Keratinocyte (primary cell): ENCODE results near the gene TTC33. TPM values are rescaled to one million over a fixed set of nuclear protein-coding genes. Genes with fewer than 3 reads are reported as not detected.

Source experiments
- DNase-seq: peaks from one replicate; pipeline ENCODE4 v3.0.0-alpha.2; 2011; ENCODE audit warnings: low read depth, missing footprints, low spot score
- FAIRE-seq: peaks from 2 replicates; lab custom pipeline; 2011; peaks lifted over from hg19 to GRCh38; lab: Jason Lieb, UNC
- H2AFZ ChIP-seq: 2 replicates; pipeline ENCODE4 v1.6.0; 2012; ENCODE audit warnings: low read length, control low read depth, inconsistent platforms; ENCODE audit not compliant: control insufficient read depth
- H3K27ac ChIP-seq: 2 replicates; pipeline ENCODE4 v1.5.1; 2011; ENCODE audit warnings: low read length; ENCODE audit not compliant: control insufficient read depth, insufficient read depth
- H3K27me3 ChIP-seq: 3 replicates; pipeline ENCODE4 v1.6.0; 2011; ENCODE audit warnings: low read length; ENCODE audit not compliant: control insufficient read depth, insufficient read depth; ENCODE audit errors: extremely low read depth
- H3K36me3 ChIP-seq, 2 experiments: 2 replicates in 1 of 2; 3 replicates in 1 of 2; pipeline ENCODE4 v1.5.1; 2011; ENCODE audit warnings: low read length in 2 of 2, mild to moderate bottlenecking in 1 of 2; ENCODE audit not compliant: control insufficient read depth in 2 of 2, insufficient read depth in 2 of 2; ENCODE audit errors: extremely low read depth in 1 of 2
- H3K4me1 ChIP-seq: 3 replicates; pipeline ENCODE4 v1.5.1; 2011; ENCODE audit warnings: low read length; ENCODE audit not compliant: control insufficient read depth, insufficient read depth; ENCODE audit errors: extremely low read depth
- H3K4me2 ChIP-seq: 3 replicates; pipeline ENCODE4 v1.6.0; 2011; ENCODE audit warnings: low read depth, low read length; ENCODE audit not compliant: control insufficient read depth, insufficient read depth; ENCODE audit errors: extremely low read depth
- H3K4me3 ChIP-seq, 3 experiments: fragments of 200-600 bp in 1 of 3; sonication (generic) in 1 of 3; 2 replicates in 2 of 3; 3 replicates in 1 of 3; pipeline ENCODE4 v1.5.1; 2011 to 2016; ENCODE audit warnings: low read length in 3 of 3, mild to moderate bottlenecking in 3 of 3, control low read depth in 2 of 3, inconsistent platforms in 1 of 3, low read depth in 1 of 3, mixed read lengths in 1 of 3, mixed run types in 1 of 3, moderate library complexity in 1 of 3; ENCODE audit not compliant: control insufficient read depth in 2 of 3, insufficient read depth in 2 of 3; ENCODE audit errors: extremely low read depth in 1 of 3
- H3K79me2 ChIP-seq: 2 replicates; pipeline ENCODE4 v1.6.0; 2012; ENCODE audit warnings: low read length; ENCODE audit not compliant: control insufficient read depth, insufficient read depth
- H3K9ac ChIP-seq: 3 replicates; pipeline ENCODE4 v1.6.0; 2011; ENCODE audit warnings: low read length; ENCODE audit not compliant: control insufficient read depth, insufficient read depth; ENCODE audit errors: extremely low read depth
- H3K9me1 ChIP-seq: 3 replicates; pipeline ENCODE4 v1.6.0; 2011; ENCODE audit warnings: low read length; ENCODE audit not compliant: control insufficient read depth, insufficient read depth; ENCODE audit errors: extremely low read depth
- H3K9me3 ChIP-seq: 2 replicates; pipeline ENCODE4 v1.5.1; 2012; ENCODE audit warnings: low read depth, low read length; ENCODE audit not compliant: control insufficient read depth
- H4K20me1 ChIP-seq: 3 replicates; pipeline ENCODE4 v1.6.0; 2011; ENCODE audit warnings: low read length; ENCODE audit not compliant: control insufficient read depth, insufficient read depth; ENCODE audit errors: extremely low read depth
- CTCF ChIP-seq, 3 experiments: IDR thresholded peaks in 1 of 3; conservative IDR thresholded peaks in 1 of 3; optimal IDR thresholded peaks in 1 of 3; 2 replicates in 2 of 3; 3 replicates in 1 of 3; pipeline versions ENCODE3 to v1.5.1; 2011; ENCODE audit warnings: low read length in 3 of 3, mild to moderate bottlenecking in 3 of 3, moderate library complexity in 2 of 3, control low read depth in 1 of 3, inconsistent platforms in 1 of 3; ENCODE audit not compliant: insufficient read depth in 2 of 3; ENCODE audit errors: extremely low read depth in 1 of 3
- EZH2 ChIP-seq: IDR thresholded peaks from one replicate; pipeline ENCODE4 v1.6.1; 2012; ENCODE audit warnings: inconsistent platforms, mild to moderate bottlenecking, low read length, moderate library complexity
- dilution Hi-C: fragments of 300-500 bp; cut with MboI; formaldehyde crosslinking; loops from one replicate; pipeline ENCODE4 v1.7.0; 2020; ENCODE audit warnings: low sequenced_read_pairs; ENCODE audit not compliant: extremely low pct_ligation_motif_present
- polyA plus RNA-seq, 5 experiments: library from polyadenylated mRNA; depleted of rRNA in 3 of 5; stranded (reverse) in 3 of 5; stranded (forward) in 1 of 5; unstranded in 1 of 5; fragments of >200 nt; gene quantifications; 1 replicate in 1 of 5; 2 replicates in 3 of 5; 3 replicates in 1 of 5; pipeline versions ENCODE4 v1.2.1 to v1.2.3, GENCODE V29; 2011 to 2012; ENCODE audit warnings: missing spikeins in 2 of 5, low read depth in 1 of 5, low replicate concordance in 1 of 5

TTC33 gene
- polyA plus RNA-seq, 1 donor (not counting 4 experiments of a cell fraction or from before 2014, with no cell fraction given) = 7.1 TPM

- Histone ChIP-seq H3K36me3 (no peaks in the 10 kb centered on the region), H3K4me3 (no peak overlapping the region), H3K4me1 (peaks cover 15% of the 10 kb centered on the region), H3K9me3 (no peaks in the 10 kb centered on the region), H3K9me1 (no peaks in the 10 kb centered on the region), H3K4me2 (no peak overlapping the region), H4K20me1 (no peaks in the 10 kb centered on the region), H3K79me2 (no peaks in the 10 kb centered on the region), H3K27me3 (no peaks in the 10 kb centered on the region), H3K27ac (peak overlapping the region; percentile 90), H2AFZ (no peak overlapping the region), H3K9ac (no peak overlapping the region)
- DNase-seq = no peak
- dilution Hi-C loops = no loop called here
- TF ChIP-seq EZH2 = no peak
- TF ChIP-seq CTCF (optimal IDR thresholded peaks at IDR 0.05 in 1 of 3, IDR thresholded peaks at IDR 0.05 in 1 of 3, conservative IDR thresholded peaks at IDR 0.05 in 1 of 3; ENCODE audit: extremely low read depth in 1 of 3, insufficient read depth in 2 of 3, low read length in 3 of 3) = no peak
- no peak for FAIRE-seq
Measured at GRCh38 chr5:40550481-40550880, 205.3 kb downstream of the TTC33 start.

- no peak overlapping the region for H3K27ac ChIP-seq
- no peak for DNase-seq
- peaks cover 15% of the 10 kb centered on the region for H3K4me1 ChIP-seq
Measured at GRCh38 chr5:40549616-40550015, 206.1 kb downstream of the TTC33 start.

GRCh38 chr5:40547994-40548575 is 207.7 kb downstream of the TTC33 start:
- Histone ChIP-seq H3K9me3 (no peaks in the 10 kb centered on the region), H2AFZ (no peak overlapping the region)

More at GRCh38 chr5:40549616-40550015, 206.1 kb downstream of the TTC33 start:
- H3K36me3 ChIP-seq = no peaks in the 10 kb centered on the region
- no peaks in the 10 kb centered on the region for H3K9me1 ChIP-seq
- H4K20me1 ChIP-seq = no peaks in the 10 kb centered on the region
- H3K27me3 ChIP-seq = no peaks in the 10 kb centered on the region
- no peak overlapping the region for H3K9ac ChIP-seq
- TF ChIP-seq EZH2 = no peak
- no peaks in the 10 kb centered on the region for H3K9me3 ChIP-seq
- no peak overlapping the region for H3K4me3 ChIP-seq
- no peak for FAIRE-seq
- no peak overlapping the region for H2AFZ ChIP-seq
- dilution Hi-C loops = no loop called here
- H3K79me2 ChIP-seq = no peaks in the 10 kb centered on the region
- no peak overlapping the region for H3K4me2 ChIP-seq

More at GRCh38 chr5:40547994-40548575, 207.7 kb downstream of the TTC33 start:
- Histone ChIP-seq H3K27me3 (no peaks in the 10 kb centered on the region), H3K36me3 (no peaks in the 10 kb centered on the region), H3K4me3 (no peak overlapping the region), H4K20me1 (no peaks in the 10 kb centered on the region), H3K4me1 (peaks cover 15% of the 10 kb centered on the region), H3K4me2 (no peak overlapping the region), H3K9me1 (no peaks in the 10 kb centered on the region), H3K27ac (no peak overlapping the region), H3K79me2 (no peaks in the 10 kb centered on the region), H3K9ac (no peak overlapping the region)
- no peak for TF ChIP-seq EZH2
- TF ChIP-seq CTCF (optimal IDR thresholded peaks at IDR 0.05 in 1 of 3, IDR thresholded peaks at IDR 0.05 in 1 of 3, conservative IDR thresholded peaks at IDR 0.05 in 1 of 3; ENCODE audit: extremely low read depth in 1 of 3, insufficient read depth in 2 of 3, low read length in 3 of 3) = no peak
- FAIRE-seq (no peak), DNase-seq (no peak)
- dilution Hi-C loops = no loop called here
